ENCODE results near the gene MRPS14.
A peak's percentile ranks its signal among the peaks of the same experiment; 100 is the strongest.

The MRPS14 gene

DNA sequence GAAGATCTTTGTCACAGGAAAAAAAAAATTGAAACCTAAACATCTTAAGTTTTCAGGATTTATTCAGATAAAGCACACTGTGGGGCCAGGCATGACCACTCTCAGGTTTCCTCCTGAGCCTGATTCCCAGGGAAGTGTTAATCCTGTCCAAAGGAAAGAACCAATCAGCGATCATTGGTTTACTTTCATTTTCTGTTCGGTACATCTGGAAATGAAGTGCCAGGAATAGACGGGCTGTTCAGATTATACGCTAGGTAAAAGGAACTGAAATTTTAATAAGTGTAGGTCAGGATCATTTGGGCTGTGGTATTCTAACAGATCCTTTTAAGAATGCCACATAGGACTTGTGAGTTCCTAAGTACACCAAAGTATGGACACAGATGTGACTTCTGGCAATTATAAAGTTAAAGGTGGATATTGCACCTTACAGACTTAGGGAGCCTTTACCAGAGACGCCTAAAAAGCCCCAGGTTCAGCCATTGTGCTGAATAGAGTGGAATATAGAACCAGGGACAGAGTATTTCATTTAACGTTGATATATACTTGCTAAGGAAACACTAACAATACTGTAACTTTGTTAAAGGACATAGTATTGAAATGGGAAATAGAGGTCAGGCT is 32.7 kb downstream of the MRPS14 start:
- H3K4me3 ChIP-seq = peak overlapping the region; percentile 6 to 44 (median 30)
- H3K27ac ChIP-seq = peak overlapping the region in 19 of 21 experiments; percentile 3 to 86 (median 67)

DNA sequence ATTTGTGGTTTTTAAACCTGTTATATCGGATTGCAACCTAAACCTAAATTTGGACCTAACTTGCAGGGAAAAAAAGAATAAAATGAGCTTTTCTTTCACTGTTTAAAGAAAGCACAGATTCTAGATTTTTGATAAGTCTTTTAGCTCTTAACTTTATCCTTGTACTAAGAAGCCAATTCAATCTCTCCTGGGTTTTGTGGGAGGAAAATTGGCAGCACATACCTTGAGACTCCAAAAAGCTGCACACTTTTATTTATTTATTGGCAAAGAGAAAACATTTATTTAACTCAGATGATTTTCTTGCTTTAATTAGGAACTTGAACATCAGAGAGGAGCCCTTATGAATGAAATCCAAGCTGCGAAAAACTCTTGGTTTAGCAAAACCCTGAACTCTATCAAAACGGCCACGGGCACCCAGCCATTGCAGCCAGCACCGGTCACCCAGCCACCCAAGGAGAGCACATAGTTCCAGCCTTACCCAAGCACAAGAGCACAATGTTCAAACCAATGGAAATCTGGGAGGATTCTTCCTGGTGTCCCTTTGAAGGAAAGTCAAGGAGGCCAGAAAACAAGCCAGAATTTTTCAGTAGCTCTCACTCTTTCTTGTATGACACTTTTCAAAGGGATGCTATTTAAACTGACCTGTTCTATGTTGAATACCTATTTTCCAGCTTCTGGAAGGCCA is 33.5 kb downstream of the MRPS14 start:
- H3K4me3 ChIP-seq = peak overlapping the region in 1 of 7 experiments; percentile 35

DNA sequence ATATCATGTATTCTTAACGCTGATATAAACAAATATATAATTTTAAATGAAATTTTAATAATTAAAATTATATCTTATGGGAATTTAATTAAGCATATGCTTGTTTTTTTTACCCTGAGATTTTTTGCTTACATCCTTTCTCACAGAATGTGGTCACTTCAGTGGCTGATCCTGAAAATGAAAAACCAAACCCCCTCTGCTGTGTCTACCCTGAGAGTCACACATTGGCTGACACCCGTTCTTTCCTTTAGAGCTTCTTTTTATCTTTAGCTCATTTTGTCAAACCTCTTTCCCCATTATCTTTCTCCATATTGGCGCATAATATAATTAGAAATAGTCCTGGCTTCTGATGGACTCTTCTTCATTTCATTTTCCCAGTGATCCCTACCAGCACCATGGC is 34.2 kb downstream of the MRPS14 start:
- Histone ChIP-seq H3K27ac (peak overlapping the region in 3 of 21 experiments; percentile 39 to 81 (median 50)), H3K4me3 (no peak overlapping the region)

More for the DNA sequence above, 33.5 kb downstream of the MRPS14 start:
- H3K27ac ChIP-seq = peak overlapping the region in 16 of 21 experiments; percentile 5 to 86 (median 66)

DNA sequence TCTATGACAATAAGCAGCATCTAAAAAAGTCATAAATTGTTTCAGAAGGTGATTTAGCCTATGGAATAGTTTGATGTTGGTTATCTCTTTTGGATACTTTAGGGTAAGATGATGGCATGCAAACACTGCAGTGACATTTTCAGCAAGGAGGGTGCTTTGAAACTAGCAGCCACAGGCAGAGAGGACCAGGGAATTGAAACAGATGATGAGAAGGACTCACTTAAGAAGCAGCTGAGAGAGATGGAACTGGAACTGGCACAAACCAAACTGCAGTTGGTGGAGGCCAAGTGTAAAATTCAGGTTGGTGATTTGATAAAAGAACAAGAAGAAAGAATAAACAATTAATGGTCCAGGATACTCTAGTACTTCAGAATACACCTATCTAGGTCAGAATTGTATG is 34.7 kb downstream of the MRPS14 start:
- H3K27ac ChIP-seq = no peak overlapping the region
- H3K4me3 ChIP-seq = no peak overlapping the region

DNA sequence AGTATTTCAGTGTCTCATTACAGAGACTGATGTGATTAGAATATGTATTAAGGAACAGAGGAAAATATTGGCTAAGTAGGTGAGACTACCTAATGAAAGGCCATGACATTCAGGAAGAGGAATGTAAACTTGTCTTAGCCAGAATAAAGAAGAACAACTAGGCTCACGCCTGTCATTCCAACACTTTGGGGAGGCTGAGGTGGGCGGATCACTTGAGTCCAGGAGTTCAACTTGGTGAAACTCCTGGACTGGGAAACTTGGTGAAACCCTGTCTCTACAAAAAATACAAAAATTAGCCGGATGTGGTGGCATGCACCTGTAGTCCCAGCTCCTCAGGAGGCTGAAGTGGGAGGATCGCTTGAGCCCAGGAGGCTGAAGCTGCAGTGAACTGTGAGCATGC is 38.3 kb downstream of the MRPS14 start:
- Histone ChIP-seq H3K27ac (no peak overlapping the region), H3K4me3 (no peak overlapping the region)

DNA sequence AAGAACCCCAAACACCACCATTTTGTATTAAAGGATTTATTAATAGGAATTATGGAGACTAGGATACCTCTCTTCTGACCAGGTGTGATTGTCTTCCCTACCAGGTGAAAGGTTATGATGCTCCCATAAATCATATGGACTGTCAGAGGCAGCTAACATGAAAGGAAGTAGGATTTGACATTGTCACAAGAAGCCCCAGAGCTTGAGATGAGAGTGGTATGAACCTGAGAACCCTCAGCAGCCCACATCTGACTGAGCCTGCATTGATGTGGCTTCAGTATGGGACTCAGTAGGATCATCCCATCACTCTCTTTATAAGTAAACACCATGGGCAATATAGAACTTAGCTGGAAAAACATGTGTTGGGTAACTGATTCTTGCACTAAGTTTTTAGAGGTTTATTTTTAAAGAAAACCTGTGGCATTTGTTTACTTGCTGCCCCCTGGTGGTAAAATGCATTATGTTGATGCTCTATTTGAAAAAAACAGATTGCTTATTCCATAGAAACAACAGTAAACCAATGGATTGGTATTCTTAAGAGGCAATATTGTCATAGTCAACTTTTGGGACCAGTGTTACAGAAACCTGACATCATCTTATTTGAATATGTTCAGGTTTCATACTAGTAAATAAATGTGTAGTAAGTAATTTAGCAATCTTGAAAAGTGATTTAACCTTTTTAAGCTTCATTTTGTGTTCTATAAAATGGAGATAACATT is 40.1 kb downstream of the MRPS14 start:
- H3K27ac ChIP-seq = no peak overlapping the region
- no peak overlapping the region for H3K4me3 ChIP-seq

DNA sequence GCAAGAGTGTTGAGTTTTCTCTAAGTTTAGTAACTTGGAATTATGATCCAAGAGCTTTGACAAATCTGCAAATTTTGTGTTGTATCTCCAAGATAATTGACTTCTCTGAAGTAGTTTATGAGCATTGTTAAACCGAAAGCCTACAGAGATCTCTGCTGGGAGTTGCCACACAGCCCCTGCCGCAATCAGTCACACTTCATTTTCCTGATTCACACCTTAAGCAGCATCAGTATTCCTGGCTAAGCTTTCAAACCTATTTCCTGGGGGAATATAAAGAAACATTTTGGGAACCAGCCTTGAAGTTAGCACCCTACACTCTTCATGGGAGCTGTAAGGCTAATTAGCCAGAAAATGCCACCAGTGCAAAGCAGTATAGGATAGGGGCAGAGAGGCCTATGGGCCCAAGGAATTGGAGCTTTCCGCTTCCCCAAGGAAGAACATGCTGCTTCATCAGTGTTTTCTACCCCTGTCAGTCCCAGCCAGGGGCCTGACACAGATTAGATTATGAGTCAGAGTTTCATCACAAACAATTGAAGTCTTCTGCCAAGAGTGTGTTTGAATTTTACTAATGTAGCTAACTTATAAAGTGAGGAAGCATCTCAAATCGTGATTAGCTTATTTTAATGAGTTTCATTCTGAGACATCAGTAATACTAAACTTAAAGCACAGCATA is 46.7 kb downstream of the MRPS14 start:
- Histone ChIP-seq H3K27ac (peak overlapping the region in 13 of 21 experiments; percentile 6 to 72 (median 45)), H3K4me3 (no peak overlapping the region)

DNA sequence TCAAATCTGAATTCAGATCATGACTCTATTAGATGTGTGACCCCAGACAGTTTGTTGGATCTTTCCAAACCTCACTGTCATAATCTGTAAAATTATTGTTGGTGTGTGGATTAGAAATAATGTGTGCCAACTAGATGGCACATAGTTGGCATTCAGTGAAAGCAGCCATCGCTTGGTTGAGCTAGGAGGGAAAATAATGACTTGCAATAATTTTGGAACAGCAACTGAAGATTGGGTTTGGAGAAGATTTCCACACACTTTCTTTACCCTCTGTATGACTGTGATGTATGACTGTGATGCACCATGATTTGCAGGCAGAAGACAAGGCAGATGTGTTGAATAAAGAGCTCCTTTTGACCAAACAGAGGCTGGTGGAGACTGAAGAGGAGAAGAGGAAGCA is 47.5 kb downstream of the MRPS14 start:
- H3K27ac ChIP-seq = peak overlapping the region in 9 of 21 experiments; percentile 3 to 72 (median 35)

DNA sequence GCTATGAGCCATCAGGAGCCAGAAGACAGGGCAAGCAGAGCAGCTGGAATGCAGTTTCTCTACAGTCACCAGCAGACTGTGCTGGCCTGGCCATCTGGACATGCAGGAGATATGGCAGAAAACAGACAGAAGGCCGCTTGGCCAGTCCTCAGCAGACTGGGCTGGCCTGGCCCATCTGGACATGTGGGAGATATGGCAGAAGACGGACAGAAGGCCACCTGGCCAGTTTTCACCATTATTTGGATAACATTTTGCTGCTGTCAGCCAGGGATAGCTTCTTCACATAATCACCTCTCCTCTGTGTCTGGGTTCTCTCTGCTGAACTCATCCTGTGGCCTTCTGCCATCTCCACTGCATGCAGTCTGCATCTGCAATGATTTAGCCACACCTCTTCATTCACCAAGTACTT is 48.5 kb downstream of the MRPS14 start:
- no peak overlapping the region for H3K4me3 ChIP-seq
- peak overlapping the region in 3 of 21 experiments; percentile 18 to 26 (median 21) for H3K27ac ChIP-seq

More for the DNA sequence above, 47.5 kb downstream of the MRPS14 start:
- no peak overlapping the region for H3K4me3 ChIP-seq

DNA sequence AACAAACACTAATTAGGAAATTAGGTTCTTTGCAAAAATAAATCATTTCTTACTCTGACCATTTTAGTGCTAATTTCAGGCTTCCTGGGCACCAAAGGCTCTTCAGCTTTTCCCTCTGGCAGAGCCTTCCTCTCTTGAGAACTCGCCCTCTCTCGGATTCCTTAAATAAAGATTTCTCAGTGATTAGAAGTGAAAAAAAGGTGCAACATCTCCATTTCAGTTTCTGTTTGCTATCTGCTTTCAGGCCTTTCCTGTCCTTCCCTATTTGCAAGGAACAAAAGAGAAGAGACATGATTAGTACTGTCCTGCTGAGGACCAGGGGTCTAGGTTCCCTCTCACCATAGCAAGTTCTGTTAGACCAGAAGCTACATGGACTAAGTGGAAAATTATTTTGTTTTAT is 51.3 kb downstream of the MRPS14 start:
- H3K4me3 ChIP-seq = no peak overlapping the region
- H3K27ac ChIP-seq = peak overlapping the region in 11 of 21 experiments; percentile 5 to 63 (median 39)

DNA sequence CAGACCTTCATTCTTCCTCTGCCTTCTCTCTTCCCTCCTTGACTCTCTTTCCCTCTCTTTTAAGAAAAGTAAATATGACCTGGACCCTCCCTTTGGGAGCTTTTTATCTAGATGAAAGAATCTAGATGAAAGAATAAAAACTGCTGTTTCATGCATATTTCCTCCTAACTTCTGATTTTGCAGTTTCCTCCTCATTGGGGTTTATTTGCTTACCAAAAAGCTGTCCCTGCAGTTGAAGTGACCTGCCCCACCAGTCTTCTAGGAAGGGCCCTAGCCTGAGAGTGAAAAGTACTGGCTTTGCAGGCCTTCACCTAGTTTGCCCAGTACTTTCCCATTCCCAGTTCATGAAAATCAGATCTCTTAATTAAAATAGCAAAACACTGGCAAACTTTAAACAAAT is 51.8 kb downstream of the MRPS14 start:
- no peak overlapping the region for H3K4me3 ChIP-seq
- H3K27ac ChIP-seq = peak overlapping the region in 10 of 21 experiments; percentile 5 to 63 (median 40)

DNA sequence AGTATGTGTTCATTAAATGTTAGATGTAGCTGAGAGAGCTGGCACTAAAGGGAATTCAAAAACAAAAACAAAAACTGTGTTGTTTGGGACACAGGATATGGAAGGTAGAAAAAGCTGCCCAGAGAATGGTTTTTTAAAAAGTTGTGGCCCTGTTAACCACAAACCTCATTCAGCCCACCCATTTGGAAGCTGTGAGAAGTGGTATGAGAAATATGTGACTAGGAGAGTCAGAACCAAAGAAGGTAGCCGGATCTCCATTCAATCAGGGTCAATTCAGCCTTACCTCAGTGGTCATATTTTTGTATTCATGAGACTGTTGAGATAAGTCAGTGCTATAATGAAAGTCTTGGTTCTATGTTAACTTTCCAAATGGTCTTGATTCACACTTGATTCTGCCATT is 53.2 kb downstream of the MRPS14 start:
- Histone ChIP-seq H3K4me3 (no peak overlapping the region), H3K27ac (peak overlapping the region in 5 of 21 experiments; percentile 38 to 96 (median 88))

DNA sequence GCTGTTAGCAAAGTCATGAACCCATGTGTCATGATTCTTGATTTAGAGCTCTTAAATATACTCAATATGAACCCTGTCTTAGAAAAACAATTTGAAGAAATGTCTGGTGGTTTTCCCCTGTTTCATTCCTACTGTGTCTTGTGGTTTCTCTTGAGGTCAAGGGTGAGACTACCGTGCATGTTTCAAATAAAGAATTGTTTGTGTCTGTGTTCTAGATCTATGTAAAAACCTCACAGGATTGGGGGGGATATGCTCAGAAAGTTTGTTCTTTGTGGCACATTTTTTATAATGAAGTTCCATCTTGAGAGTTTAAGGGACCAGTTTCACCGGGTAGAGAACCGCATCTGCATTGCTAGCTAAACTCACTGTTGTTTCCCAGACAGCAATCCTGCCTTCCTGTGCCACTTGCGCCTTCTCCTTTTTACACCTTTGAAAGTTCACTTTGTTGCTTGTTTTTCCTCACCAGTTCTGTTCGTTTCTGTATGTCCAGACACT is 54.4 kb downstream of the MRPS14 start:
- H3K4me3 ChIP-seq = no peak overlapping the region
- H3K27ac ChIP-seq = peak overlapping the region in 12 of 21 experiments; percentile 13 to 96 (median 83)

DNA sequence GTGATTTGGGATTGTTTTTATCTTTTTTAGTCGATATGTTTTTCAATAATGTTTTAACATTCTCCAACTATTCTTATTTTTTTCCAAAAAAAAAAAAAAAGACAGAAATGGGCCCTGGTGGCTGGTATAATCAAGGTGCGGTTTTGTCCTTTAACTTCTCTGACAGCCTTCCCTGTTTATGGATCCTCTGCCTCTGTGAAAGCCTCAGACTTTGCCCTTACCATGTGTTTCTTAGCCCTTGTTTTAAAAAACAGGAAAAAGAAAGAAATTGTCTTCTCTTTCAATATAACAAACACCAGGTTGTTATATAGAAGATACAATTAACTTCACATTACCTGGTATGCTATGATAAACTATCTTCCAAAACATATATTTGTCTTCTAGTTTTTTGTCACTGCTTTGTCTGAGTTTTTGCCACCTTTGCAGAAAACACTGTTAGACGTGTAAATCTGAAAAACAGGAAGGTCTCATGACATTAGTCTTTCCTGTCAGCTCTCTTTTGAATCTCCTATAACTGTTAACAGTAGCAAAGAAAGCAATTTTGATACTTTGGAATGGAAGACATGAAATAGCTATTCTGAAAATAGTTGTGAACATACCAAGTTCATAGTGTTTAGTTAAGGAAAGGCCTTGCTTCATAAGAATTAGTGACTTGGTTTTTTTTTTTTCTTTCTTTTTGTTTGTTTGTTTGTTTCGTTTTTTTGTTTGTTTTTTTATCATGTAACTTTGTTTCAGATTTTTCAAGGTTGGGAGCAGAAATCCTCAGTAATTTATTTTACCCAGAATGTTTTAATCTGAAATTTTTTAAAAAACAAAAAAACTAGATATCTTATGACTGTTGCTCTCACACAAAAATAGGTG is 55.1 kb downstream of the MRPS14 start:
- Histone ChIP-seq H3K27ac (peak overlapping the region in 17 of 21 experiments; percentile 23 to 96 (median 79)), H3K4me3 (no peak overlapping the region)

DNA sequence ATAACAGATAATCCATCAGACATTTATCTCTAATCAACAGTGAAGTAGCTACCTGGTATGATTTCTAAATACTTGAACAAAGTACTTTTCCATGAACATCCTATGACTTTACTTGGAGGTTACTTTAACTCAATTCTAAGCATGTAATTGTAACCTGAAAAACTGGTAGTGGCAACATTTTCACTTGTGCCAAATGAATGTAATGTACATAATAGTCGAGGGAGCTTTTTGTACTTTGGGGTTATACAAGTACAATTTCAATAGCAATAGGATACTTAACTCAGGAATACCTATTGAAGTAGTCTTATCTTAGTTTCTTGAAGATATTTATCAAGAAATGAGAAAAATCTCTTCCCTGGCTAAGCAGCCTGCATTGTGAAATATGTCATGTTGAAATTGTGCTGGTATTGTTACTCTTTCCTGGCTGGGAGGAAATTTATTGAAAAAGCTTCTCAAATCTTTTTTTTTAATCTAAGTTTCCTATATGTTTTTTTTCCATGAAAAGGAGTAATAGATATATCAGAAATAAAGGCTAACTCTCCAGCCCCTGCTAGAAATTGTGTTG is 57.1 kb downstream of the MRPS14 start:
- H3K27ac ChIP-seq = peak overlapping the region in 20 of 21 experiments; percentile 33 to 96 (median 82)
- peak overlapping the region in 3 of 7 experiments; percentile 14 to 30 (median 17) for H3K4me3 ChIP-seq

DNA sequence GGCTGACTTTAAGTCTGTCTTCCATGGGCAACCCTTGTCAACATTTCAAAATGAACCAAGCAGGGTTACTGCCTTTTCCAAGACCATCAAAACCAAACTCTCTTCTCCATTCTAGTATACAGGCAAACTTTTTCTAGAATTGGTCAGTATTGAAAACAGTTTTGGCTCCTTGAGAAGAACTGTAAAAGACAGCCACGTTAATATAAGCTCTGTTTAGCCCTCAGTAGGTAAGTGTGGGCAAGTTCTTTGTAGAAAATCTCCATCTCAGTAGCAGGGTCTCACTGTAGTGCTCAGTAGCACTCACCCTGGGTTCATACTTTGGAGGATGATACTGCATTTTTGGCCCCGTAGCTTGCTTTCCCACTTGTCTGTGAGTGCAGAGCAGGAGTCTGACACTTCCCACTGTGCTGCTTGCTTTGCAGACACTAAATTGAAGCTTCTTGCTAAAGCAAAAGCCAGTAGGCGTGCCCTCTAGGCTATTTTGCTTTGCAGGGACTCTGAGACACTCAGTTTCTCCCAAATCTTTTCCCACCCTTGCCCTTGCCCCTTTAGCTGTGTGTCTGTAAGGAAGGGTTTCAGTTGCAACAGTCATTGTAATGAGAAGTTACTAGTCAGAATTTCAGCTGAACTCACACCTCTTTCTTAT is 57.7 kb downstream of the MRPS14 start:
- Histone ChIP-seq H3K4me3 (peak overlapping the region in 6 of 7 experiments; percentile 13 to 30 (median 18)), H3K27ac (peak overlapping the region in 20 of 21 experiments; percentile 67 to 96 (median 82))

DNA sequence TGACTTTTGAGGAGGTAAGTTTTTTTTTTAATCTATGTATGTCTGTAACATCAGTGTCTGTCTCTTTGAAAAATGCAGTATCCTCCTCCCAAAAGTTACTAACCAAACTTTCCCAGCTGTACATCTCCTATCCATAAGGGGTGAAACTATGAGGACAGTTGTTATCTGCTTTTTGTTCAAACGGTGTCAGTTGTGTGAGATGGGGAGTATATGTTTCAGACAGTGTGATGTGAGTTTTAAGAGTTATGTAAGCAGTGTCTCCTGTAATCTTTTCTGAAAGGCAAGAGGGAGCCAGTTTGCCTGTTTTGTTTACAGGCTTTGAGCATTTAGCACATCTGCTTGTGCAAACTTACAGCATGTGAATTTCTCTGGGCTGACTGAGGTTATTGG is 58.3 kb downstream of the MRPS14 start:
- Histone ChIP-seq H3K27ac (peak overlapping the region in 20 of 21 experiments; percentile 67 to 96 (median 82)), H3K4me3 (peak overlapping the region in 6 of 7 experiments; percentile 13 to 30 (median 18))
